PC-3 (cell line): ENCODE data around the gene ZMYM4.
"Not testable (repeated sequence)": the region's sequence is repeated elsewhere in the genome, so short reads cannot be mapped to it uniquely, and the experiment has no call there.

Experiments
- CTCF ChIP-seq: fragments of 300-600 bp; sonication (generic); conservative IDR thresholded peaks from 2 replicates; pipeline ENCODE4 v1.5.1; 2017; ENCODE audit warnings: antibody characterized with exemption, low read depth, mild to moderate bottlenecking, low read length
- EZH2 ChIP-seq: fragments of 300-600 bp; sonication (generic); IDR thresholded peaks from one replicate; pipeline ENCODE4 v1.6.1; 2017; ENCODE audit warnings: antibody characterized with exemption, mild to moderate bottlenecking, low read length; ENCODE audit not compliant: unreplicated experiment

DNA sequence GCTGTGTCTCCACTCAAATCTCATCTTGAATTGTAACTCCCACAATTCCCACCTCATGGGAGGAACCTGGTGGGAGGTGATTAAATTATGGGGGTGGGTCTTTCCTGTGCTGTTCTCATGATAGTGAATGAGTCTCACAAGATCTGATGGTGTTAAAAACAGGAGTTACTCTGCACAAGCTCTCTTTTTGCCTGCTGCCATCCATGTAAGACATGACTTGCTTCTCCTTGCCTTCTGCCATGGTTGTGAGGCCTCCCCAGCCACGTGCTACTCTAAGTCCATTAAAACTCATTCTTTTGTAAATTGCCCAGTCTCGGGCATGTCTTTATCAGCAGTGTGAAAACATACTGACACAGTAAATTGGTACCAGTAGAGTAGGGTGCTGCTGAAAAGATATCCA is 195.2 kb downstream of the ZMYM4 start:
- TF ChIP-seq EZH2, CTCF: not testable (repeated sequence)
